GM23338 (cell line): ENCODE results near the gene PGLYRP2. TPM values are rescaled to one million over a fixed set of nuclear protein-coding genes. Genes with fewer than 3 reads are reported as not detected.

Source experiments
- ATAC-seq: fragments of 200-7000 bp; cut with Tn5 transposase; 3 replicates; pipeline ENCODE4 v1.9.1; 2020
- DNase-seq: peaks from one replicate; pipeline ENCODE4 v3.0.0-alpha.2; 2015; ENCODE audit warnings: low spot score
- H2AFZ ChIP-seq: fragments of 200-600 bp; sonication (generic); 2 replicates; pipeline ENCODE4 v1.8.0; 2016; ENCODE audit warnings: antibody characterized with exemption, mild to moderate bottlenecking, moderate library complexity
- H3F3A ChIP-seq: fragments of 200-600 bp; sonication (generic); replicated peaks from 2 replicates; pipeline ENCODE4 v1.8.0; 2017; ENCODE audit warnings: antibody characterized with exemption, mixed run types, low read depth
- H3K27ac ChIP-seq: fragments of 200-600 bp; sonication (generic); 2 replicates; pipeline ENCODE4 v1.6.1; 2016; ENCODE audit warnings: low read depth
- H3K27me3 ChIP-seq: fragments of 200-600 bp; sonication (generic); 2 replicates; pipeline ENCODE4 v1.8.0; 2016; ENCODE audit warnings: mild to moderate bottlenecking, mixed run types, moderate library complexity; ENCODE audit not compliant: insufficient read depth
- H3K36me3 ChIP-seq: fragments of 200-600 bp; sonication (generic); 2 replicates; pipeline ENCODE4 v1.8.0; 2016; ENCODE audit warnings: mild to moderate bottlenecking; ENCODE audit not compliant: insufficient read depth
- H3K4me1 ChIP-seq: fragments of 200-600 bp; sonication (generic); 2 replicates; pipeline ENCODE4 v1.8.0; 2016; ENCODE audit warnings: mild to moderate bottlenecking, moderate library complexity; ENCODE audit not compliant: insufficient read depth
- H3K4me2 ChIP-seq: fragments of 200-600 bp; sonication (generic); 2 replicates; pipeline ENCODE4 v1.7.1; 2017; ENCODE audit warnings: mixed run types
- H3K4me3 ChIP-seq: fragments of 200-600 bp; sonication (generic); 2 replicates; pipeline ENCODE4 v1.6.1; 2016; ENCODE audit warnings: mixed run types
- H3K79me2 ChIP-seq: fragments of 200-600 bp; sonication (generic); replicated peaks from 2 replicates; pipeline ENCODE4 v1.8.0; 2017; ENCODE audit warnings: mild to moderate bottlenecking; ENCODE audit not compliant: insufficient read depth
- H3K9me2 ChIP-seq: fragments of 200-600 bp; sonication (generic); 2 replicates; pipeline ENCODE4 v1.8.0; 2017; ENCODE audit not compliant: insufficient read depth
- H4K20me1 ChIP-seq: fragments of 200-600 bp; sonication (generic); replicated peaks from 2 replicates; pipeline ENCODE4 v1.8.0; 2017; ENCODE audit warnings: mild to moderate bottlenecking; ENCODE audit not compliant: insufficient read depth
- H3K27ac Mint-ChIP-seq: 2 replicates; pipeline ENCODE4 v1.8.0; 2020; ENCODE audit warnings: inconsistent platforms, mild to moderate bottlenecking, moderate library complexity, mixed read lengths
- H3K27me3 Mint-ChIP-seq: 3 replicates; pipeline ENCODE4 v1.8.0; 2022; ENCODE audit warnings: low read depth, mild to moderate bottlenecking, moderate library complexity, mixed read lengths, inconsistent platforms; ENCODE audit not compliant: insufficient read depth, poor library complexity
- H3K36me3 Mint-ChIP-seq: 3 replicates; pipeline ENCODE4 v1.8.0; 2021; ENCODE audit warnings: low read depth, mild to moderate bottlenecking, inconsistent platforms, moderate library complexity, mixed read lengths
- H3K4me1 Mint-ChIP-seq: 3 replicates; pipeline ENCODE4 v1.8.0; 2020; ENCODE audit warnings: mild to moderate bottlenecking, inconsistent platforms, mixed read lengths
- H3K4me3 Mint-ChIP-seq: 3 replicates; pipeline ENCODE4 v1.8.0; 2021; ENCODE audit warnings: moderate library complexity, mild to moderate bottlenecking, inconsistent platforms, mixed read lengths
- H3K9me3 Mint-ChIP-seq: 3 replicates; pipeline ENCODE4 v1.8.0; 2020; ENCODE audit warnings: moderate library complexity, mild to moderate bottlenecking, inconsistent platforms, mixed read lengths
- CTCF ChIP-seq, 2 experiments: fragments of 200-600 bp in 1 of 2; sonication (generic) in 1 of 2; conservative IDR thresholded peaks; 2 replicates each; pipeline versions ENCODE4 v1.5.1 to v1.6.1; 2016 to 2017; ENCODE audit warnings: antibody characterized with exemption in 2 of 2, low read depth in 2 of 2, mild to moderate bottlenecking in 2 of 2, moderate library complexity in 1 of 2
- ETS1 ChIP-seq: IDR thresholded peaks from 2 replicates; pipeline ENCODE4 v1.6.1; 2016; ENCODE audit warnings: antibody characterized with exemption
- EZH2 ChIP-seq: fragments of 200-600 bp; sonication (generic); IDR thresholded peaks from one replicate; pipeline ENCODE4 v1.8.0; 2017; ENCODE audit warnings: antibody characterized with exemption, mild to moderate bottlenecking, low read depth; ENCODE audit not compliant: unreplicated experiment
- EZH2phosphoT487 ChIP-seq: fragments of 200-600 bp; sonication (generic); IDR thresholded peaks from one replicate; pipeline ENCODE4 v1.8.1; 2018; ENCODE audit warnings: antibody characterized with exemption; ENCODE audit not compliant: unreplicated experiment
- JUNB ChIP-seq: IDR thresholded peaks from one replicate; pipeline ENCODE4 v1.6.1; 2016; ENCODE audit warnings: antibody characterized with exemption; ENCODE audit not compliant: unreplicated experiment
- NANOG ChIP-seq: IDR thresholded peaks from 2 replicates; pipeline ENCODE4 v1.6.1; 2016; ENCODE audit warnings: antibody characterized with exemption, borderline replicate concordance
- POLR2AphosphoS5 ChIP-seq: IDR thresholded peaks from 2 replicates; pipeline ENCODE4 v1.6.1; 2016; ENCODE audit warnings: antibody characterized with exemption, low read depth
- REST ChIP-seq: IDR thresholded peaks from one replicate; pipeline ENCODE4 v1.6.1; 2018; ENCODE audit warnings: antibody characterized with exemption; ENCODE audit not compliant: unreplicated experiment
- STAT1 ChIP-seq: IDR thresholded peaks from one replicate; pipeline ENCODE4 v1.6.1; 2016; ENCODE audit warnings: antibody characterized with exemption; ENCODE audit not compliant: unreplicated experiment
- ZNF114 ChIP-seq: fragments of 250-450 bp; sonication (Bioruptor Pico); IDR thresholded peaks from 2 replicates; pipeline ENCODE4 v1.5.0; 2020; ENCODE audit warnings: mild to moderate bottlenecking, moderate library complexity
- ZNF331 ChIP-seq: fragments of 250-450 bp; sonication (Bioruptor Pico); IDR thresholded peaks from 2 replicates; pipeline ENCODE4 v1.5.0; 2020; ENCODE audit warnings: low read depth, mild to moderate bottlenecking, moderate library complexity
- ZNF462 ChIP-seq: fragments of 250-450 bp; sonication (Bioruptor Pico); IDR thresholded peaks from 2 replicates; pipeline ENCODE4 v1.5.0; 2020; ENCODE audit warnings: mild to moderate bottlenecking, moderate library complexity
- polyA plus RNA-seq: library from polyadenylated mRNA; unstranded; fragments of >200 nt; fragmentation: Nextera tagmentation; extraction: Ambion mirVana; gene quantifications from 2 replicates; pipeline ENCODE4 v1.2.1, GENCODE V29; 2016
- total RNA-seq: library from RNA; depleted of rRNA; stranded (reverse); fragments of >200 nt; shearing (Covaris generic); gene quantifications from 2 replicates; pipeline ENCODE4 v1.2.3, GENCODE V29; 2014

The PGLYRP2 gene
- total and polyA plus RNA-seq, 2 experiments from 2014 or later = not detected

DNA sequence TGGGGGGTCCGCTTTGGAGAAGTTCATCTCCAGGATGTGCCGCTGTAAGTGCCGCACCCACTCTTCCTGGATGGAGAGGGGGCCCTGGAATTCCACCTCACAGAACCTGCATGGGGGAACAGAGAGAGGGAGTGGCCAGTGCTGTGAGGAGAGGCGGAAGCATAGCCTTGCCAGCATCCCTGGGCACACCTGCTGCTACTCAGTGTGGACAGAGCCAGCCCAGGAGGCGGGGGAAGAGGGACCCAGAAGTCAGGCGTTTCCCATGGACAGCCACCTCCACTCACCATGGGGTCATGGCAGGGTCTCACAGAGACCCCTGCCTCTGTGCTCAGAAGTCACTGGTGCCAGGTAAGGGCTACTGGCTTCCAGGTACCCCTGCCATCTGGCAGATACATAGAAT is 56.2 kb downstream of the PGLYRP2 start (continued):
- no peak for TF ChIP-seq EZH2phosphoT487
- no peak for TF ChIP-seq POLR2AphosphoS5
- no peak for TF ChIP-seq ZNF114 (CRISPR knock-in tag)
- TF ChIP-seq STAT1 = no peak
- no peak for TF ChIP-seq EZH2
- no peak for TF ChIP-seq REST
- no peak for TF ChIP-seq ZNF331 (CRISPR knock-in tag)
- TF ChIP-seq ETS1 = no peak

- no peak for ATAC-seq
- Histone ChIP-seq H3K4me1 (peaks cover 4% of the 10 kb centered on the region; the same call in 1 of the 2 replicates), H3K27me3 (no peaks in the 10 kb centered on the region), H3K27ac (no peak overlapping the region), H3K36me3 (no peaks in the 10 kb centered on the region), H3K9me2 (no peaks in the 10 kb centered on the region), H3K79me2 (peaks cover 11% of the 10 kb centered on the region), H3K4me3 (no peak overlapping the region), H4K20me1 (peaks cover 8% of the 10 kb centered on the region), H3K4me2 (no peak overlapping the region), H3F3A (peaks cover 14% of the 10 kb centered on the region), H2AFZ (no peak overlapping the region)
- Mint-ChIP-seq H3K27me3 (peaks cover 11% of the 10 kb centered on the region), H3K4me1 (peaks cover 5% of the 10 kb centered on the region), H3K4me3 (no peak overlapping the region), H3K27ac (no peak overlapping the region), H3K36me3 (peaks cover 36% of the 10 kb centered on the region), H3K9me3 (no peaks in the 10 kb centered on the region; the same call in 2 of the 3 replicates)
- DNase-seq = no peak
- TF ChIP-seq POLR2AphosphoS5 (no peak), ZNF331 (CRISPR knock-in tag) (no peak), CTCF (conservative IDR thresholded peaks at IDR 0.05; ENCODE audit: low read depth in 2 of 2) (no peak; a peak in 1 of 4 replicates), JUNB (no peak), ZNF114 (CRISPR knock-in tag) (no peak), NANOG (no peak), ZNF462 (CRISPR knock-in tag) (no peak)
Observed at GRCh38 chr19:15422296-15423075, 56.8 kb downstream of the PGLYRP2 start.
